Subcutaneous abdominal adipose tissue (tissue), 5 donors: ENCODE data around the gene UXT.

Experiments used
- H3K27ac ChIP-seq: one replicate; pipeline ENCODE4 v1.7.0; 2013; ENCODE audit warnings: low read depth, mild to moderate bottlenecking, inconsistent platforms, low read length, moderate library complexity
- H3K27me3 ChIP-seq, 5 donors: one replicate each; pipeline ENCODE4 v1.7.0; 2013; ENCODE audit warnings: low read length in 5 of 5, inconsistent platforms in 1 of 5; ENCODE audit not compliant: control insufficient read depth in 5 of 5, insufficient read depth in 4 of 5
- H3K36me3 ChIP-seq, 5 donors: one replicate each; pipeline ENCODE4 v1.7.0; 2013; ENCODE audit warnings: low read length in 5 of 5; ENCODE audit not compliant: control insufficient read depth in 5 of 5, insufficient read depth in 5 of 5
- H3K4me1 ChIP-seq, 5 donors: one replicate each; pipeline ENCODE4 v1.7.0; 2013; ENCODE audit warnings: low read length in 5 of 5, mild to moderate bottlenecking in 3 of 5, moderate library complexity in 1 of 5; ENCODE audit not compliant: control insufficient read depth in 5 of 5, insufficient read depth in 5 of 5
- H3K4me3 ChIP-seq, 5 donors: one replicate each; pipeline ENCODE4 v1.7.0; 2013; ENCODE audit warnings: low read length in 5 of 5, low read depth in 1 of 5
- H3K9ac ChIP-seq, 5 donors: one replicate each; pipeline ENCODE4 v1.7.0; 2013; ENCODE audit warnings: low read length in 5 of 5, mild to moderate bottlenecking in 4 of 5, moderate library complexity in 3 of 5
- H3K9me3 ChIP-seq, 5 donors: one replicate each; pipeline ENCODE4 v1.7.0; 2013; ENCODE audit warnings: low read length in 5 of 5; ENCODE audit not compliant: control insufficient read depth in 5 of 5
- donor health status: healthy.
- donor health status: healthy.
- donor health status: healthy.
- donor health status: healthy.
- donor health status: healthy.

The UXT gene

DNA sequence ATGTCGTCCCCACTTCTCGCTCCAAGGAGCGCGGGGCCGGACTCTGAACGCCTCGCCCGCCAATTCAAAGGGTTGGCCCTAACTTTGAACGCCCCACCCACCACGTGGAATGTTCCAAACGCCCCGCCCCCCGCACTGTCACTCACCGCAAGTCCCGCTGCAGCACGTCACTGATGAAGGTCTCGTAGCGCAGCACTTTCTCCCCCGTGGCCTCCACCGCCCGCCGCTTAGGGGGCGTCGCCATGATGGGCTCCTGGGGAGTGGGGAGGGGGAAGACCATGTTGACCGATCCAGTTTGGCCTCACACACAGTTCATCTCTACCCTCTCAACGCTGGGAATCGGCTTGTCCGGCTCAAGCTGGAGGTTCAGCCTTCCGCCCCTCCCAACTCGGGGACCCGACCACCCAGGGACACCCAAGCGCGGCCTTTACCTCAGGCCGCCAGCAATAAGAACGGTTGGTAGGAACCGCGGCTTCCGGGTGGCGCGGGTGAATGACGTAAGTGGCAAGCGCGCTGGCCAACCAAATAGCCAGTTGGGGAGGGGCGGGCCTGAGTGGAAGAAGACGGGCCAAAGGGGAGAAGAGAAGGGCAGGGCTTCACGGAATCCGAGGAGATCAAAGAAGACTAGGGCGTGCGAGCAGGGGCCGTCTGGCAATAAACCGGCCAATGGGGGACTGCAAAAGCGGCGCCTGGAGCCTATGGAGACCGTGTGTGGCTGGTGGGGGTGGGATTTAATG, at the start of gene UXT:
TSS of gene UXT (minus strand) at position 497 of the 737 bp plus-strand sequence. CDS start at position 244, 253 bp downstream.
- Histone ChIP-seq H3K27me3 (peaks cover 0 to 5% (median 2%) of the 10 kb centered on the region in 5 donors), H3K4me1 (peaks cover 0 to 11% (median 7%) of the 10 kb centered on the region in 5 donors), H3K9me3 (no peaks in the 10 kb centered on the region), H3K36me3 (peaks cover 8 to 21% (median 18%) of the 10 kb centered on the region in 5 donors), H3K9ac (peak within 1 kb of the TSS; percentile 75 to 94 (median 83)), H3K27ac (peak within 1 kb of the TSS; percentile 93), H3K4me3 (peak within 1 kb of the TSS; percentile 72 to 84 (median 76))

GRCh38 chrX:47707031-47707780, 48.2 kb upstream of the UXT start:
- Histone ChIP-seq H3K27ac (no peak overlapping the region), H3K36me3 (no peaks in the 10 kb centered on the region), H3K9me3 (no peaks in the 10 kb centered on the region), H3K4me3 (no peak overlapping the region), H3K9ac (no peak overlapping the region), H3K4me1 (no peaks in the 10 kb centered on the region), H3K27me3 (peaks cover 4 to 14% (median 8%) of the 10 kb centered on the region in 5 donors)

- Histone ChIP-seq H3K4me1 (no peaks in the 10 kb centered on the region), H3K27ac (no peak overlapping the region), H3K9me3 (no peaks in the 10 kb centered on the region), H3K27me3 (peaks cover 4 to 14% (median 8%) of the 10 kb centered on the region in 5 donors), H3K36me3 (no peaks in the 10 kb centered on the region), H3K4me3 (no peak overlapping the region), H3K9ac (no peak overlapping the region)
Measured at GRCh38 chrX:47706575-47706974, 47.6 kb upstream of the UXT start.

GRCh38 chrX:47704736-47705135, 45.8 kb upstream of the UXT start:
- Histone ChIP-seq H3K36me3 (no peaks in the 10 kb centered on the region), H3K9me3 (no peaks in the 10 kb centered on the region), H3K4me1 (no peaks in the 10 kb centered on the region), H3K9ac (no peak overlapping the region), H3K27ac (no peak overlapping the region), H3K4me3 (no peak overlapping the region), H3K27me3 (peaks cover 4 to 11% (median 7%) of the 10 kb centered on the region in 5 donors)

DNA sequence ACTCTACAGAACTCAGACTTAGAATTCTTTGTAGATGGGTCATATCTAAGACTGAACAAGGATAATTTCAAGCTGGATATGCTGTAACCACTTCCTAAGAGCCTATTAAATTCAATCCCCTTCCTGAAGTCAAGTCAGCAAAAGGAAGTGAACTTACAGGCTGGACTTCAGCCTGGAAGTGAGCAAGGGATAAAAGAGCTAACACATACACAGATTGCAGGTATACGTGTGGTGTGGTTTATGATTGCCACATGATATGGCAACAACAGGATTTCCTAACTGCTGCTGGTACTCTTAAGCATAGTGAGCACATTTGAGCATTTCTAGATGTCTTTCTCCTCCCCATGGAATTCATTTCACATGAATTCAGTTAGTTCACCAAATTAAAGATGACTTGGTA, 38.2 kb upstream of the UXT start:
- Histone ChIP-seq H3K9me3 (peaks cover 0 to 12% (median 6%) of the 10 kb centered on the region in 5 donors), H3K9ac (no peak overlapping the region), H3K4me1 (no peaks in the 10 kb centered on the region), H3K4me3 (no peak overlapping the region), H3K27me3 (peaks cover 3 to 7% (median 5%) of the 10 kb centered on the region in 5 donors), H3K27ac (no peak overlapping the region), H3K36me3 (no peaks in the 10 kb centered on the region)

DNA sequence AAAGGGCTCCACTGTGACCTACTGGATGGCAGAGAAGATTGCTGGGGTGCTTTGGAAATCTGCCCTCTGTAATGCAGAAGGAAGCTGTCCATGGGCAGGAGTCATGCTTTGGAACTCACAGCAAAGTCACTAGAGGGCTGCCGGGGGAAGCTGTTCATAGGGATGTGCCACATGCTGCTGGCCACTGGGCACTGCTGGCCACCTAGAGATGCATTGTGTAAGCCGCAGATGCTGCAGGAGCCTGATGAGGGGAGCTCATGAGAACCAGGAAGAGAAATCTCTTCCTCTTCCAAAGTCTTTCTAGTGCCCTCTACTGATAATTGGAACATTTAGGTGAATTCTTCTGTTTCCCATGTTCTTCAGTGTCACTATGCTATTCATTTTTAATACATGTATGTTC, 31.2 kb upstream of the UXT start:
- Histone ChIP-seq H3K27ac (no peak overlapping the region), H3K27me3 (peaks cover 0 to 16% (median 9%) of the 10 kb centered on the region in 5 donors), H3K36me3 (no peaks in the 10 kb centered on the region), H3K4me3 (no peak overlapping the region), H3K9me3 (no peaks in the 10 kb centered on the region), H3K9ac (no peak overlapping the region), H3K4me1 (no peaks in the 10 kb centered on the region)

DNA sequence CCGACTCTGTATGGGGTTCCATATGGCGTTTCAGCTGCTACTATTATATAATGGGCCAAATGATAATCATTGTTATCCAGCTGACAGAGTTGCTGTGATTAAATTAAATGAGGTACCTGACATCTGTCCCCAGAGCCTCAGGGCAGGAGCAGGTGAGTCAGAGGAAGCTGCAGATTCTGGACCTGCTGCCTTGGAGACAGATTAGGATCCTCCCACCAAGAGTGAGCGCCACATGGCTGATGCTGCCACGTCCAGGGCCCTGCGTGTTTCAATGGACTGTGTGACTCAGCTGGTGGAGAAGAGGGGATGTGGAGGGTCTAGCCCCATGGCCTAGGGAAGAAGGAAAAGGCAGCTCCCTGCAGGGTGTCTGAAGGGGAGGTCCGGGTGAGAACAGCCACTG, 28.3 kb upstream of the UXT start:
- no peaks in the 10 kb centered on the region for H3K36me3 ChIP-seq
- no peak overlapping the region for H3K27ac ChIP-seq
- no peak overlapping the region for H3K9ac ChIP-seq
- no peaks in the 10 kb centered on the region for H3K9me3 ChIP-seq
- peaks cover 0 to 25% (median 9%) of the 10 kb centered on the region in 5 donors for H3K27me3 ChIP-seq
- H3K4me1 ChIP-seq: no peaks in the 10 kb centered on the region
- H3K4me3 ChIP-seq: no peak overlapping the region

- Histone ChIP-seq H3K36me3 (no peaks in the 10 kb centered on the region), H3K27me3 (peaks cover 3 to 28% (median 12%) of the 10 kb centered on the region in 5 donors), H3K27ac (no peak overlapping the region), H3K4me3 (no peak overlapping the region), H3K4me1 (no peaks in the 10 kb centered on the region), H3K9ac (no peak overlapping the region), H3K9me3 (peaks cover 0 to 2% (median 0%) of the 10 kb centered on the region in 5 donors)
Measured at GRCh38 chrX:47683829-47684205, 24.8 kb upstream of the UXT start.

- Histone ChIP-seq H3K27me3 (peaks cover 7 to 28% (median 12%) of the 10 kb centered on the region in 5 donors), H3K36me3 (no peaks in the 10 kb centered on the region), H3K4me3 (no peak overlapping the region), H3K9me3 (peaks cover 0 to 3% (median 0%) of the 10 kb centered on the region in 5 donors), H3K9ac (no peak overlapping the region), H3K27ac (no peak overlapping the region), H3K4me1 (no peaks in the 10 kb centered on the region)
Measured at GRCh38 chrX:47683184-47683828, 24.3 kb upstream of the UXT start.
